ENCODE results near the gene TAF4. TPM values are rescaled to one million over a fixed set of nuclear protein-coding genes. Genes with fewer than 3 reads are reported as not detected.

TAF4 gene
- total and polyA plus RNA-seq, 2 donors from 2014 or later, result 3.7 to 18.4 TPM

- DNase-seq, result peak in 1 of 5 donors; percentile 45
- no peaks in the 10 kb centered on the region for H3K4me1 ChIP-seq (ENCODE audit: control insufficient read depth in 2 of 3, insufficient read depth in 2 of 3, low read depth in 1 of 3, low read length in 3 of 3)
- H3K27ac ChIP-seq (ENCODE audit: low read depth in 2 of 2, low read length in 2 of 2), result no peak overlapping the region
- H3K27me3 ChIP-seq (ENCODE audit: control insufficient read depth, insufficient read depth, low read length), result no peaks in the 10 kb centered on the region
- intact Hi-C loops (cut with DNase I), result no loop called here
- H3K4me3 ChIP-seq (ENCODE audit: low read length in 3 of 3), result no peak overlapping the region
- H3K9me3 ChIP-seq (ENCODE audit: control insufficient read depth in 2 of 3, insufficient read depth in 1 of 3, low read length in 3 of 3), result no peaks in the 10 kb centered on the region
- no peak overlapping the region for H3K9ac ChIP-seq (ENCODE audit: low read length in 3 of 3)
- TF ChIP-seq CTCF (IDR thresholded peaks at IDR 0.05; ENCODE audit: borderline replicate concordance, extremely low read depth, insufficient read depth), result no peak
- FAIRE-seq, result no peak
- H3K36me3 ChIP-seq (ENCODE audit: control insufficient read depth in 2 of 3, insufficient read depth in 3 of 3, low read length in 3 of 3), result no peaks in the 10 kb centered on the region
Observed at GRCh38 chr20:62051144-62051543, 14.5 kb downstream of the TAF4 start.

GRCh38 chr20:62050166-62051120 is 15.2 kb downstream of the TAF4 start:
- no peak overlapping the region for H3K9ac ChIP-seq (ENCODE audit: low read length in 3 of 3)
- DNase-seq (peak in 1 of 5 donors; percentile 58), FAIRE-seq (no peak)
- intact Hi-C loops (cut with DNase I), result no loop called here
- H3K36me3 ChIP-seq (ENCODE audit: control insufficient read depth in 2 of 3, insufficient read depth in 3 of 3, low read length in 3 of 3), result no peaks in the 10 kb centered on the region
- H3K9me3 ChIP-seq (ENCODE audit: control insufficient read depth in 2 of 3, insufficient read depth in 1 of 3, low read length in 3 of 3), result no peaks in the 10 kb centered on the region
- TF ChIP-seq CTCF (IDR thresholded peaks at IDR 0.05; ENCODE audit: borderline replicate concordance, extremely low read depth, insufficient read depth), result no peak
- no peak overlapping the region for H3K4me3 ChIP-seq (ENCODE audit: low read length in 3 of 3)
- no peak overlapping the region for H3K27ac ChIP-seq (ENCODE audit: low read depth in 2 of 2, low read length in 2 of 2)
- no peaks in the 10 kb centered on the region for H3K4me1 ChIP-seq (ENCODE audit: control insufficient read depth in 2 of 3, insufficient read depth in 2 of 3, low read depth in 1 of 3, low read length in 3 of 3)
- no peaks in the 10 kb centered on the region for H3K27me3 ChIP-seq (ENCODE audit: control insufficient read depth, insufficient read depth, low read length)

GRCh38 chr20:62049342-62050165 is 16.1 kb downstream of the TAF4 start:
- Histone ChIP-seq H3K9me3 (ENCODE audit: control insufficient read depth in 2 of 3, insufficient read depth in 1 of 3, low read length in 3 of 3) (no peaks in the 10 kb centered on the region), H3K27ac (ENCODE audit: low read depth in 2 of 2, low read length in 2 of 2) (no peak overlapping the region), H3K27me3 (ENCODE audit: control insufficient read depth, insufficient read depth, low read length) (no peaks in the 10 kb centered on the region), H3K4me3 (ENCODE audit: low read length in 3 of 3) (no peak overlapping the region), H3K36me3 (ENCODE audit: control insufficient read depth in 2 of 3, insufficient read depth in 3 of 3, low read length in 3 of 3) (no peaks in the 10 kb centered on the region), H3K4me1 (ENCODE audit: control insufficient read depth in 2 of 3, insufficient read depth in 2 of 3, low read depth in 1 of 3, low read length in 3 of 3) (no peaks in the 10 kb centered on the region), H3K9ac (ENCODE audit: low read length in 3 of 3) (no peak overlapping the region)
- FAIRE-seq, result no peak
- TF ChIP-seq CTCF (IDR thresholded peaks at IDR 0.05; ENCODE audit: borderline replicate concordance, extremely low read depth, insufficient read depth), result no peak
- intact Hi-C loops (cut with DNase I), result no loop called here
- DNase-seq, result peak in 1 of 5 donors; percentile 48

All from kidney (tissue), 14 donors.